Peyer's patch (tissue), 4 donors: ENCODE data around the gene AP3D1.

ENCODE experiments used
- POLR2A ChIP-seq, 2 donors: fragments of 450-650 bp; IDR thresholded peaks; one replicate each; pipeline ENCODE4 v1.5.1; 2017; ENCODE audit warnings: antibody characterized with exemption in 2 of 2, mild to moderate bottlenecking in 2 of 2, moderate library complexity in 2 of 2
- TF ChIP-seq, protein P1 (sequence below), 6 experiments: fragments of 450-650 bp in 4 of 6; fragments of 200-600 bp in 2 of 6; sonication (generic) in 1 of 6; IDR thresholded peaks; one replicate each; pipeline ENCODE4 v1.5.1; 2017 to 2019; ENCODE audit warnings: antibody characterized with exemption in 6 of 6, mild to moderate bottlenecking in 3 of 6, moderate library complexity in 1 of 6

DNA sequence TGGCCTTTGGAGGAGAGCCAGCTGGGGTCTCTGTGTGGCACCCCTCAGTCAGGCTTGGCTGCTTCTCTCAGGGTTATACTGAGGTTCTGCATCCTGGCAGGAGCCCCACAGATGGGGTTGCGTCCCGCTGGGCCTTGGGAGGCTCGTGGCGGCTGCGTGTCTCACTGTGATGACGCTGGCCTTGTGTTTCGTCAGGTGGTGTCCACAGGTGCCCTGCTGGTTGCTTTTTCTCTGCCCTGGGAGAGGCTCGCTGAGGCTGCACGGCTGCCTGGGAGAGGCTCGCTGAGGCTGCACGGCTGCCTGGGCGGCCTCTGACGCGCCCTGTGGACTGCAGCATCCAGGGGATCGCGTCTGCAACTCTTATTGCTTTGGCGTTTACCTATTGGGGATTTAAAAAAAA is 27.7 kb upstream of the AP3D1 start:
- TF ChIP-seq POLR2A (IDR thresholded peaks at IDR 0.05) = no peak
- TF ChIP-seq, protein P1, sequence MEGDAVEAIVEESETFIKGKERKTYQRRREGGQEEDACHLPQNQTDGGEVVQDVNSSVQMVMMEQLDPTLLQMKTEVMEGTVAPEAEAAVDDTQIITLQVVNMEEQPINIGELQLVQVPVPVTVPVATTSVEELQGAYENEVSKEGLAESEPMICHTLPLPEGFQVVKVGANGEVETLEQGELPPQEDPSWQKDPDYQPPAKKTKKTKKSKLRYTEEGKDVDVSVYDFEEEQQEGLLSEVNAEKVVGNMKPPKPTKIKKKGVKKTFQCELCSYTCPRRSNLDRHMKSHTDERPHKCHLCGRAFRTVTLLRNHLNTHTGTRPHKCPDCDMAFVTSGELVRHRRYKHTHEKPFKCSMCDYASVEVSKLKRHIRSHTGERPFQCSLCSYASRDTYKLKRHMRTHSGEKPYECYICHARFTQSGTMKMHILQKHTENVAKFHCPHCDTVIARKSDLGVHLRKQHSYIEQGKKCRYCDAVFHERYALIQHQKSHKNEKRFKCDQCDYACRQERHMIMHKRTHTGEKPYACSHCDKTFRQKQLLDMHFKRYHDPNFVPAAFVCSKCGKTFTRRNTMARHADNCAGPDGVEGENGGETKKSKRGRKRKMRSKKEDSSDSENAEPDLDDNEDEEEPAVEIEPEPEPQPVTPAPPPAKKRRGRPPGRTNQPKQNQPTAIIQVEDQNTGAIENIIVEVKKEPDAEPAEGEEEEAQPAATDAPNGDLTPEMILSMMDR (IDR thresholded peaks at IDR 0.05) = no peak
